Measurements from ENCODE around the gene S100A8.
"Not testable (repeated sequence)": the region's sequence is repeated elsewhere in the genome, so short reads cannot be mapped to it uniquely, and the experiment has no call there.

S100A8 gene

GRCh38 chr1:153360592-153361479 is 30.0 kb downstream of the S100A8 start:
- no peak for DNase-seq

DNA sequence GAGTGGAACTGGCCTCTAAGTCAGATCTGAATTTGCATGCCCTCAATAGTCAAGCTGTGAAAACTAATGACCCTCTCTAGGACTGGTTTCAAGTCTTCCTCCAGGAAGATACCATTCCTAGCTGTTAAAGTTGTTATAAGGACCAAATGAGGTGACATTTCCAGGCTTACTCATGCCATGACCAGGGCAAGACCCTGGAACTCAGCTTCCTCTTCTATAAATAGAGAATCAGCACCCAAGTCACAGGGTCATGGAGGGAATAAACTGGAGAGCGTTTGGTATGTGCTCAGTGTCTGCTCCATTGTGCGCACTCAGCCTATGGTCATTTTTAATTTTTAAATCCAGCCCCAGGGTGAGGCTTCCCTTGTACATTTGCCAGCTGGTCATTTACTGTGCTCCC is 30.7 kb downstream of the S100A8 start:
- no peak for DNase-seq

DNA sequence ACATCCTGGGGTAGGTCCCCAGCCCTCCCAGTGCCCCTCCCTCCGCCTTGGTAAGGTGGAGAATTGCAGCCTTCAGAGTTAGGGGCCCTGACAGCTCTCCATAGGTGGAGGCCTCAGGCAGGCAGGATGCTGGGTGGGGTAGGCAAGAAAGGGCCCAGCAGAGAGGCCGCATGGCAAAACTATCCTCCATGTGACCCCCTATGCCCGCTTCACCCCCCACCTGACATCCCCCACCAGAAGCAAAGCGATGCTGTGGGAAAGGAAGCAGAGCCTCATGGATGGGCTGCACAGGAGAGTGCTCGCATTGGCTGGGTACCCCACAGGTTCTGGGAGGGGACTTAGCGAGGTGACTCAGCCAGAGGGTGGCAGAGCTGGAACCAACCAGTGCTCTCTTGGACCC is 31.6 kb downstream of the S100A8 start:
- no peak for DNase-seq

- DNase-seq = no peak
Observed at GRCh38 chr1:153358691-153358975, 32.2 kb downstream of the S100A8 start.

GRCh38 chr1:153357853-153358690 is 32.8 kb downstream of the S100A8 start, which contains the start of gene S100A9:
TSS of gene S100A9 (plus strand) at chr1:153357854. CDS start at chr1:153358284, 430 bp downstream.
- DNase-seq = no peak

- DNase-seq = no peak
Observed at GRCh38 chr1:153357076-153357852, 33.6 kb downstream of the S100A8 start.

DNA sequence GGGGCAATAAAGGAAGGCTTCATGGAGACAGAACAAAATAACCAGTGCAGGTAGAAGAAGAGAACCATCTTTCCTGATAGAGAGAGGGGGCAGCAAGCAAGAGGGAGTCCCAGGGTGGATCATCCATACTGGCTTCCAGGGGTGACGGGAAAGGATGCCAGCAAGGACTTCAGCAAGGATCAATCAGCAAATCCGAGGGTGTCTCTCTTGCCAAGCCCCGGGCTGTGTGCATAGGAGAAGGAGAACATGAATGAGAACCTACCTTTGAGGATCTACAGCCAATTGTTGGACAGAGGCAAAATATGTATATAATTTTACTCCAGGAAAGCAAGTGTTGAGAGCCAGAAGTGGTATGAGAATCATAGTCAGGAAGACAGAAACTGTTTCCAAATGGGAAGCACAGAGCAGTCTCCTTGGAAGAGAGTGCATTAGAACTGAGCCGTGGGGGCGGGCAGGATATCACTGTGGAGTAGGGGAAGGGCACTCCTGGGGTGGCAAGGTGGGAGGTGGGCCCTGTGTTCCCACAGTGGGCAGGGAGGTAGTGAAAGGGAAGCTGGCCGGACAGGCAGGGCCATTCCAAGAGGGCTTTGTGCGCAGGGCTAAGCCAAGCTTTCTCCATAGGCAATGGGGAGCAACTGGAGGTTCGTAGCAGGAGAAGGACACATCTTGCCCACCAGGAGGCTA is 34.3 kb downstream of the S100A8 start:
- no peak for DNase-seq

DNA sequence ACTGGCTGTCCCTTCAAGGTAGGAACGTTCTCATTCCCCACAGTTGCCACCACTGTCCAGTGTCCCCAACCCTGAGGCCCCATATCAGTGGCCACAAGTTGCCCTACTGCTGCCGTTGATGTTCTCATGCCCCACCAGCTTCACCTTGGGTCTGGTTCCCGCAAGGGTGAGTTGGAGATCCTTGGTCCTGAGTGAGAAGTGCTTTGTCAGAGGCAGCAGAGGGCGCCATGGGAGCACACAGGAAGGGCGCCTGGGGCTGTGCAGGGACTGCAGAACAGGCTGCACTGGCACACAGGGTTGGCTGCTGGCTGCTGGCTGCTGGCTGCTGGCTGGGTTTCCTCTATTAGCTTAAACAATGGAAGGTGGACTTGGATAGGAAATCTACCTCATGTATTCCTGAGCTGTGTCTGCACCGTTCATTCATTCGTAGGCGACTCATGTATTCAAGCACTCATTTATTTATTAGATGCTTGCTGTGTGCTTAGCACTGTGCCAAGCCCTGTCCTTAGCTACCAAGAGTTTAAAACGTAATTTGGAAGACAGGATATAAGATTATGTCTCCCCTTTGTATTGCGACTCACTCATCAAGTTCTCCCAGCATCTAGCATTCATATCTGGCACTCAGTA is 35.3 kb downstream of the S100A8 start:
- no peak for DNase-seq

DNA sequence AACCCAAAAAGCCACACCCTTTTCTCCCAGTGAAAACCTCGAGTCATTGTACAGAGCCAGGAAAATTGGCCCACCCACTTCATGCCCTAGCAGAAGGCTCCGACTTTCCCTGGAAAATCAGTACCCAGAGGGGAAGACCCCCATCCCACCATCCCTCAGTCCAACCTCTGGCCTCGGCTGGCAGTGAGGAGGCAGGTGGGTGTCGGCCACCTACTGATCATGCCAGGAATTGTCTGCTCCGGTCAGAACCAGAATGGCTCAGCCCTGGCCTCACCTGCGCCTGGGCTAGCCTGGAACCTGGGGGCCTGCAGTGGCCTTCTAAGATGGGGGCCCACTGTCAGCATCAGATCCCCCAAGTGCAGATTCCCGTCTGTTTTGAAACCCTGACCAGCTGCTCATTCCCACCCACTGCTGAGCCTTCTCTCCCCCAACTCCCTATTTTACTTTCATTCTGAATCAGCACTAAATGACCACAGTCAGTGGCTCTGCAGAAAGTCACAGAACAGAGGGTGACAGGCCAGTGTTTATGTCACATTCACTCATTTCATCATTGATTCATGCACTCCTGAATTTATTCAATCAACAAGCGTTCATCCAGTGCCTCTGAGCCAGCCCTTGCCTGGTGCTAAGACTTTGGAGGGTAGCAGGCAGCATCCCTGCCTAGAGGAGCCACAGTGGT is 36.2 kb downstream of the S100A8 start:
- no peak for DNase-seq

DNA sequence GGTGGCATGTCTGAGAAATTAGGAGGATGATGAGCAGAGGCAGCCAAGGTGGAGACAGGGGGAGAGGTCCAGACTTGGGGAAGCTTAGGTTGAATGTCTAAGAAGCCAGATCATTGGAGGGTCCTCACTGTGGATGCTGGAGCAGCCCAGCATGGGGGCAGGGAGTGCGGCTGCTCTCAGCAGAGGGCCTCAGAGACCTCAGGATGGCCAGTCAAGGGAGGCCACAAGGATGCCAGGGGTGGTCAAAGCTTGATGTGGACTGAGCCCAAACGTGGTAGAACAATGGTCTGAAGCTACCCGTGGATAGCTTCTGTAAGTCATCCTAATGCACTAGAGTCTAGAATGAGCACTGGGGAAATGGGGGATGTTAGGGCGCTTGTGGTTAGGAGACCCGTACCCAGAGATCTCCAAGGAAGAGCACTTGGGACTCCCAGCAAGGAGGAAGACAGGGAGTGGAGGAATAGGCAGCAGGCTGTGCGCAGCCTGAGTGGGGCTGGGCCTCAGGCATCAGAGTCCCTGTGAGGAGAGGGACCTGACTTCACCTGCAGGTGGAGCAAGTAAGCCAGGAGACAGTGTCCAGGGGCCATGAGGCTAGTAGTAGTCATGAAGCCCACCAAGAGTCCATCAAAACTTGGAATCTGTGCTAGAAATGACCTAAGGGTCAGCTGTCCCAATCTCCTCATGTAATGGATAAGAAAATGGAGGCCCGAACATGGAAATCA is 37.5 kb downstream of the S100A8 start:
- DNase-seq = no peak

DNA sequence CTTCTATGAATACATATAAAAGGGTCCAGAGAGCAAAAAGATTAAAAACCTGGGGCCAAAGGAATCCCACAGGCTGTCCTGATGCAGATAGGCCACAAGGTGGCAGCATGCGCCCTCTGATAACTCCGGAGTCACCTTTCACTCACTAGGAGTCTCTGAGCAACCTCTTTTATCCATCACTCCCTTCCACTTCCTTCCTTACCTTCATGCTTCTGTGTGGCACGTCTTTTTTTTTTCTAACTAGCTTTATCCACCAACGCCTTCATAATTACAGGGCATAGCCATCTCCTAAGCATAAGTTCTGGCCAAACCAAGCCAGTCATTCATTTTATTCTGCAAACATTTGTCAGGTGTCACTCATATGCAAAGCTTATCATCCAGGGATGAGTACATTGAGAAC is 38.4 kb downstream of the S100A8 start:
- DNase-seq = no peak

DNA sequence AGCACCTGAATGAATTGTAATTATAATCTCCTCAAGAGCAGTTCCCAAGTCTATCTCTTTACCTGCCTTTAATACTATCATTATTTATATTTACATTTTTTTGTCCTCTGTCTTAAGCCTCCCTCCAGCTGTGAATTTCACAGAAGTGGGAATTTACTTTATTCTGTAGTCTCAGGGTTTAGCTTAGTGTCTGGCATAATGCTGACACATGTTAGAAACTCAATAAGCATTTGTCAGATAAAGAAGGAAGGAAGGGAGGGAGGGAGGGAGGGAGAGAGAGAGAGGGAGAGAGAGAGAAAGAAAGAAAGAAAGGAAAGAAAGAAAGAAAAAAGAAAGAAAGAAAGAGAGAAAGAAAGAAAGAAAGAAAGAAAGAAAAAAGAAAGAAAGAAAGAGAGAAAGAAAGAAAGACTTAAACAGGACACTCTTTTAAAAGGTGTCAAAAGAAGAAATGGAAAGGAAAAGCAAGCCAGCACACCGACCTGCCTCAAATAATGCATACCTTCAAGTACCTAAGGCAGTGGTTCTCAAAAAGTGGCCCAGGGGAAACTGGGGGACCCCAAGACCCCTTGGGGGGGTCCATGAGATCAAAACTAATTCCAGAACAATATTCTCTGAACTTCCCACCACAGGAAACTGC is 40.4 kb downstream of the S100A8 start:
- no peak for DNase-seq

DNA sequence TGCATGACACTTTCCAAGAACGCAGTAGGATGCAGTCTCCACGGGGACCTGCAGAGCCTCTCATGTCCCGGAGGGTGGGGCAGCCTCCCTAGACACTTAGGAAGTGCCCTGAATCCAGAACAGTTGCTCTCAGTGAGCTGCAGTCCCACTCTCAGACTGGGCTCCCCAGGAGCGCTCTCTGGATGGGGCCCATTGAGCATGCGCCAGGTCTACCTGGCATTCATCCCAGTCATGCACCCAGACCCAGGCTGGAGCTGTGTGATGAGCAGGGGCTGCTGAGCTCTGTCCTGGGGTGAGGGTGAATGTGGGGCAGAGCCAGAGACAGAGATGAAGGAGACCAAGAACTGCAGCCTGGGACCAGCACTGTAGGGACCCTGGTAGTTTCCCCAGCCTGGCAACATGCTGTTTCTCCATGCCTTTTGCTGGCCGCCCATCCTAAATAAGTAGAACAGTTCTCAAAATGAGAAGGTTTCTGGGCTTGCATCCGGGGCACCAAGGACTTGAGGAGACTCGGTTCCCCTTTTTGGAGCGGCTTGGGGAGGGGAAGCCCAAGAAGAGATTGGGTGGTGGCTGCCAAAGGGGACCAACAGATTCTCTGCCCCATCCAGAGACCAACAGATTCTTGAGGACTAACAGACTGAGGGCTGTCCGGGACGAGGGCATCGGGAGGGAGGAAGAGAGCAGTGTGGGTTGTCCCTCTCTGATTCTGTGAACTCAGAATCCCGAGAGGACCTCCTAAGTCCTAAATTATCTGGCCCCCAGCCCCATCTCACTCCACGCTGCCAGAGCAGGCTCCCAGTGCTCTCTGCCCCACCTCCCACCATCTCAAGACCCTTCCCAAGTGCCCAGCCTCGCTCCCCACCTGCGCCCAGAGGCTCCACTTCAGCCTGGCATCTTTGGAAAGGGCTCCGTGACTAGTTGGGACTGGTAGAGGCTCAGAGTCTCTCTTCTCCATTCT is 41.2 kb downstream of the S100A8 start:
- DNase-seq = no peak

DNA sequence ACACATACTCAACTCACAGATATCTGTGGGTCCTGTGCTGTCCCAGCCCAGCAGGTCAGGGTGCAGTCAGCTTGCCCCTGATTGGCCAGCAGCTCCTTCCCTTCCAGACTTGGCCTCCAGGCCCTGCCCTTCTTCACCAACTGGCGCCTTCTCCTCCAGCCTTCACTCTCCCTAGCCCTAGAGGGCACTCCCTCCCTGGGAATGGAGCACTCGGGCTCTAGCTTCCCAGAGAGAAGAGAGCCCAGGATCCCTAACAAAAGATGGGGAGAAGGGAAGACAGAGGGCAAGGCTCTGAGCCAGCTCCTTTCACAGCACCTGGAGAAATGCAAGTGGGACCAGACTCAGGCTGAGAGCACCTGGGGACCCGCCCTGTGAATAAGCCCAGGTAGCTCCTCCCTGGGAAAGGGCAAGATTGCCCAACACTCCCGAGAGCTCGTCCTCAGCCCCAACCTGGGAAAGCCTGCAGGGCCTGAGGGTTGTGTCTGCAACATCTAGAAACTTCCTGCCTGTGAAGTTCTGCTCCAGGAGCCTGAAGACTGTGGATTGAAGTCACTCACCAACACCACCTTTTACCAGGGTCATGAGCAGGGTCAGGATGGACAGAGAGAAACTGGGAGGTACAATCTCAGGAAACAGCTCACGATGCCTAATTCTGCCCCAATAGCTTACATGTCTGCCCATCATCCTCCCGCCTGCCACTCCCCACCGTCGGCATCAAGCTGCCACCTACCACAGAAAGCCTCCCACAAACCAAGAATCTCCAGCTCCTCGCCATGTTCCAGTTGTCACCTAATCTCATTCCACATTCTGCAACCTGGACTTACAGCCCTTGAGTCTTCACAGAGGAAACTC is 42.1 kb downstream of the S100A8 start, which contains the start of gene PGLYRP4:
PGLYRP4 (minus strand) TSS at position 331 of the 852 bp plus-strand sequence. CDS start 909 bp downstream, outside the sequence.
- no peak for DNase-seq

DNA sequence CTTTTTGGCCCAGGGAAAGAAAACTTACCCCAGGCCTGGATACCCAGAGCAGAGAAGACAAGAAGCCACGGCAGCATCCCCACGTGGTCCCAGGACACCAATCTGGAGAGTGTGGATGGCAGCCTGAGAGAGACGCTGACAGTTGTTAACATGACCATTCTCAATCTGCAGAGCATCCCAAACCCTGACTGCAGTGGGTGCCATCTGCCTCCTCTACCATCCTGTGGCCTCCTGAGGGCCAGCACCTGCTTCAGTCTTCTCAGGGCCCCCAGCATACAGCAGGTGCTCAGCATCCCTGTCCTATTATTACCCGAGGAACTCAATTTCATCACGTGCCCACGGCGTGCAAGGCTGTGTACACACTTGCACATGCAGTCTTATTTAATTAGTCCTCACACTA is 43.0 kb downstream of the S100A8 start:
- no peak for DNase-seq

GRCh38 chr1:153347049-153347448 is 43.8 kb downstream of the S100A8 start:
- DNase-seq = not testable (repeated sequence)

DNA sequence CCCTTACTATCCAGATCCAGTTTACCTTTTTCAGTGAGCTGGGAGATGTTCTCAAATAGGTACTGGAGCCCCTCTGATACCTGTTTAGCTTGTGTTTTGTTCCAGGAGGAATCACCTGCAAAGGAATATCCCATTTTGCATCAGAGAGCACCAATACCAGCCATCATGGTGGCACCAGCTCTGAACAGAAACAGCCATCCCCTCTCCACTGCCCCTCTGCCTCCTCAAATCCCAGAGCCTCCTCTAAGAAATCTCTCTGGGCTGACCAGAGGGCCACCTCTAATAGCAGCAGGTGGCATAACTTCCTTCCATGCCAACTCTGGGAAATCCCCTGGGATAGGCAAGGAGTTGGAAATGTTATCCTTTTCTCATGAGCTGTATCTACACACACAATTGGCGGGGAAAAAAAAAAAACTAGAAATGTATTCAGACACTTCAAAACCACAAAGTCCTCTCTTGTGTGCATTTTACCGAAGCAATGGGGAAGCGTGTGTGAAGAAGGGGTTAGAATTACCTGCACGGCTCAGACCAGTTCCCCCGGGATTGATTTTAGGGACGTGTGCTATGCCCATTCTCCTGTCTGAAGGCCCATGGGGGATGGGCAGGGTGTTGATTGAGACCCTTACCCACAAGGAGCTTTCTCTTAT is 44.7 kb downstream of the S100A8 start:
- no peak for DNase-seq

Measured in activated gamma-delta T cell (primary cell).